Heart left ventricle (tissue), 16 donors: ENCODE data around the gene SMCO3. TPM values are rescaled to one million over a fixed set of nuclear protein-coding genes. Genes with fewer than 3 reads are reported as not detected.

Experiments
- ATAC-seq, 4 donors: fragments of 200-7000 bp; cut with Tn5 transposase; one replicate each; pipeline ENCODE4 v1.9.1; 2020 to 2022; ENCODE audit warnings: moderate library complexity in 4 of 4, mild to moderate bottlenecking in 3 of 4, moderate number of reproducible peaks in 1 of 4
- DNase-seq, 5 donors: peaks; one replicate each; pipeline ENCODE4 v3.0.0-alpha.2; 2020
- H3K27ac ChIP-seq, 12 donors: fragments of 200-600 bp; sonication (generic) in 4 of 12; one replicate each; pipeline versions ENCODE4 v1.5.0 to v1.8.0; 2016 to 2022; ENCODE audit warnings: mild to moderate bottlenecking in 2 of 12
- H3K27me3 ChIP-seq, 9 donors: fragments of 200-600 bp; sonication (generic) in 2 of 9; one replicate each; pipeline versions ENCODE4 v1.5.1 to v1.8.0; 2016 to 2022; ENCODE audit warnings: mild to moderate bottlenecking in 3 of 9
- H3K36me3 ChIP-seq, 9 donors: fragments of 200-600 bp; sonication (generic) in 2 of 9; one replicate each; pipeline versions ENCODE4 v1.5.0 to v1.8.0; 2018 to 2022; ENCODE audit warnings: mild to moderate bottlenecking in 2 of 9
- H3K4me1 ChIP-seq, 12 donors: fragments of 200-600 bp; sonication (generic) in 4 of 12; one replicate each; pipeline versions ENCODE4 v1.5.0 to v1.8.0; 2016 to 2022; ENCODE audit warnings: mild to moderate bottlenecking in 3 of 12
- H3K4me3 ChIP-seq, 12 donors: fragments of 200-600 bp; sonication (generic) in 4 of 12; one replicate each; pipeline versions ENCODE4 v1.5.0 to v1.8.0; 2017 to 2022; ENCODE audit warnings: mild to moderate bottlenecking in 9 of 12, moderate library complexity in 4 of 12
- H3K9me3 ChIP-seq, 12 donors: fragments of 200-600 bp; sonication (generic) in 4 of 12; one replicate each; pipeline versions ENCODE4 v1.5.0 to v1.8.0; 2016 to 2022; ENCODE audit warnings: mild to moderate bottlenecking in 1 of 12
- POLR2A ChIP-seq, 2 donors: fragments of 450-650 bp; IDR thresholded peaks; one replicate each; pipeline ENCODE4 v1.6.1; 2017; ENCODE audit warnings: antibody characterized with exemption in 2 of 2, mild to moderate bottlenecking in 2 of 2, moderate library complexity in 2 of 2
- WGBS, 4 donors: extraction: QIAGEN DNeasy Blood & Tissue Kit in 2 of 4; methylation state at CpG; one replicate each; pipeline versions ENCODE4 v1.1.5 to v1.1.7; 2013 to 2018; 5-methylcytosine and 5-hydroxymethylcytosine counted together
- intact Hi-C, 10 donors: fragments of 100-400 bp; cut with DNase I; formaldehyde crosslinking; loops; one replicate each; pipeline versions ENCODE4 v1.11.1 to v1.14.2; 2022
- polyA plus RNA-seq, 2 donors: library from polyadenylated mRNA; stranded (reverse); fragments of 200-250 nt; gene quantifications; one replicate each; pipeline ENCODE4 v1.2.3, GENCODE V29; 2013
- total RNA-seq, 9 donors: library from RNA; depleted of rRNA in 2 of 9; stranded (reverse); fragments of >200 nt in 2 of 9; fragmentation: NEBNext Ultra II Directional in 3 of 9; extraction: Animal tissue kit (Norgen Biotek cat#: 25700) in 3 of 9; gene quantifications; one replicate each; pipeline versions ENCODE4 v1.1.0 to v1.2.4, GENCODE V29; 2016 to 2023
- TF ChIP-seq, protein P1 (sequence below), 12 donors: fragments of 200-600 bp; sonication (generic) in 4 of 12; IDR thresholded peaks; one replicate each; pipeline versions ENCODE4 v1.5.0 to v1.8.0; 2018 to 2022; ENCODE audit warnings: antibody characterized with exemption in 12 of 12, mild to moderate bottlenecking in 5 of 12
- donor health status: ischemic (EF 13 %, LVEDD 7.1; RV severe dilation, severe dysfunction).
- donor health status: healthy with polysubstance abuse.
- donor health status: DM: no; HTN: yes; CAD: no.
- donor health status: DM: no; HTN: no; CAD: no.
- donor health status: ischemic (EF 25% LVEDD 6.9; RV normal size, moderate dysfunction).
- donor health status: ischemic (EF 25% LVEDD 5.7; RV mildly dilated, moderate dysfunction).
- donor health status: healthy.
- donor health status: DM: yes; HTN: yes; CAD: no.
- donor health status: ischemic (EF 35%, LVEDD 5.7; RV mildly dilated, moderate dysfunction).
- donor health status: nonischemic (EF 11% LVEDD 7.7; RV severe dilation, severe dysfunction).
- donor health status: DM: yes; HTN: yes; CAD: no.
- donor health status: PGD.
- donor health status: ischemic (EF 29% LVEDD 5.4; RV normal size, mild dysfunction).
- donor health status: nonischemic (EF 23%, LVEDD 6.1; RV moderate dilation, normal function).

SMCO3 gene
- total and polyA plus RNA-seq, 11 donors: 0.07 to 0.91 (median 0.17) TPM; not detected in 5

DNA sequence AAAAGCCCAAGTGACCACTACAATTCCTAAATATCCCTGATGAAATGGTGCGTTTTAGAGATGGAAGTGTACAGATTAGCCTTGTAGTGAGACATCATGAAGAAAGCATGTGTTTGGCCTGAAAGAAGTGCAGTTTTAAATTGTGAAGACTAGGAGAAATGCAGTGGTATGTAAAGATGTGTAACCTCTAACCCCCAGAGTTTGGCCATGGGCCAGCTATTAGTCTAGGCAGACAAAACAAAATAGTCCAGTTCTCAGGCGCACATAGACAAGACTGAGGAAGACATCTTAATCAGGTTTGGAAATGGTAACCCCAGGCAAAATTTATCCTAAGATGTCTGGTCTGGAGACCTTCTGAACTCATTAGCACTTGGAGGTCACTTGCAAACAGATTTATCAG is 34.1 kb downstream of the SMCO3 start:
- Histone ChIP-seq H3K4me3 (no peak overlapping the region), H3K27ac (no peak overlapping the region), H3K9me3 (no peaks in the 10 kb centered on the region), H3K27me3 (no peaks in the 10 kb centered on the region), H3K36me3 (peaks cover 0 to 13% (median 0%) of the 10 kb centered on the region in 9 donors), H3K4me1 (peaks cover 0 to 15% (median 0%) of the 10 kb centered on the region in 12 donors)
- ATAC-seq (no peak), DNase-seq (no peak)
- WGBS, 4 donors: 89 to 93% (median 91%) methylated on average over 2 of the region's 2 CpGs
- intact Hi-C loops: loop anchor here in 3 of 10 donors (5.0 to 10.0 kb wide), 4 partner anchors 62 to 1105 kb away; partner anchors contain the start of genes ART4 (in 1 of the 3) and STRAP (in 1 of the 3)
- TF ChIP-seq POLR2A (IDR thresholded peaks at IDR 0.05): no peak
- TF ChIP-seq, protein P1, sequence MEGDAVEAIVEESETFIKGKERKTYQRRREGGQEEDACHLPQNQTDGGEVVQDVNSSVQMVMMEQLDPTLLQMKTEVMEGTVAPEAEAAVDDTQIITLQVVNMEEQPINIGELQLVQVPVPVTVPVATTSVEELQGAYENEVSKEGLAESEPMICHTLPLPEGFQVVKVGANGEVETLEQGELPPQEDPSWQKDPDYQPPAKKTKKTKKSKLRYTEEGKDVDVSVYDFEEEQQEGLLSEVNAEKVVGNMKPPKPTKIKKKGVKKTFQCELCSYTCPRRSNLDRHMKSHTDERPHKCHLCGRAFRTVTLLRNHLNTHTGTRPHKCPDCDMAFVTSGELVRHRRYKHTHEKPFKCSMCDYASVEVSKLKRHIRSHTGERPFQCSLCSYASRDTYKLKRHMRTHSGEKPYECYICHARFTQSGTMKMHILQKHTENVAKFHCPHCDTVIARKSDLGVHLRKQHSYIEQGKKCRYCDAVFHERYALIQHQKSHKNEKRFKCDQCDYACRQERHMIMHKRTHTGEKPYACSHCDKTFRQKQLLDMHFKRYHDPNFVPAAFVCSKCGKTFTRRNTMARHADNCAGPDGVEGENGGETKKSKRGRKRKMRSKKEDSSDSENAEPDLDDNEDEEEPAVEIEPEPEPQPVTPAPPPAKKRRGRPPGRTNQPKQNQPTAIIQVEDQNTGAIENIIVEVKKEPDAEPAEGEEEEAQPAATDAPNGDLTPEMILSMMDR (IDR thresholded peaks at IDR 0.05): no peak

DNA sequence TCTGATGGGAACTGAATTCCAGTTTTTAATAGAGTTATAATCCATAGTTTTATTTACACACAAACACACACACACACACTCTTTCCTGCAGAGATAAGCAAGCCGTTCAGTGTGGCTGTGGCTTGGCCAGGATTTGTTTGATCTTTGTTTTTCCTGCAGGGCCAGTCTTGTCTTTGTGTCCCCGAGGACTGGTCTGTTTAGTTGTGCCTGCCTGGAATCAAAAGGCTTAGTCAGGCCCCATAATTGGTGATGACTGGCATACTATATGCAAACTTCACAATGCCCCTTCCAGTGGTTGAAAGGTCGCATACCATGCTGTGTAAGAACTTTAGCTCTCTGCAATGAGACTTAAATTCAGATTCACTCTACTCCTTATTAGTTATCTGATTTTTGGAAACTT is 36.7 kb downstream of the SMCO3 start:
- ATAC-seq: no peak

DNA sequence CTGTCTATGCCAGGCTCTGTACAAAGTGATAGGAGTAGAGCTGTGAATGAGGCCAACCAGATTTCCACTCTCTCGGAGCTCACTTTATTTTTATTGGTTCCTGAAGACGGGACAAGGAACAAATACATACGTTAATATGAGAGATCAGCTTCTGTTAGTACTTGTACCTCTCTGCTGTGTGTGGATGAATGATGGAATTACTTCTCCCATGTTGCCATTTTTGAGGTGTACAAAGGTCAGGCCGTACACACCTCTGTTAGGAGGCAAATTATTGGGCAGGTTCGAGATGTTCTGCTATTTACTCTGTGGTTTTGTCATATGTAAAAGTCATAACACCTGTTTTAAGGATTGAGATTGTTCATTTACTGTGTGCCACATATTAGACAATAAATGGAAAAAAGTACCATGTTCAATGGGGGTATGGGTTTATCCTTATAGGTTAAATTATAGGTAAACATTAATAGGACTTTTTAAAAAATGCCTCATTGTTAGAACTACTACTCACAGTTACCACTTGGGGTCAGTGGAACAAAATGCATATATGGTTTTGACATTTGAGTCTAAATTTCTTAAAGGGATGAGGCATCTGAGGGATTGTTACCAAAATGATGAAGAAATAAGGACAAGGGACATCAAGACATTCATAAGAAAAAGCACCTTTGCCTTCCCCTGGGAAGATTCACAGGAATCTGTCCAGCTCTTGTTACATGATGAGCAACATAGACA is 37.6 kb downstream of the SMCO3 start:
- no peak for ATAC-seq
- Histone ChIP-seq H3K36me3 (no peaks in the 10 kb centered on the region), H3K4me3 (peak overlapping the region in 6 of 12 donors; percentile 68 to 89 (median 82)), H3K4me1 (peaks cover 0 to 26% (median 7%) of the 10 kb centered on the region in 12 donors), H3K27me3 (no peaks in the 10 kb centered on the region), H3K27ac (peak overlapping the region in 8 of 12 donors; percentile 87 to 98 (median 90)), H3K9me3 (no peaks in the 10 kb centered on the region)
- DNase-seq: no peak
- 82 to 85% (median 83%) methylated on average over 5 of the region's 5 CpGs for WGBS, 4 donors
- intact Hi-C loops: loop anchor here in 3 of 10 donors (5.0 to 10.0 kb wide), 4 partner anchors 66 to 1108 kb away; partner anchors contain the start of genes ART4 (in 1 of the 3) and STRAP (in 1 of the 3)
- TF ChIP-seq, protein P1 (IDR thresholded peaks at IDR 0.05): peak in 2 of 12 donors; percentile 8 to 14
- TF ChIP-seq POLR2A (IDR thresholded peaks at IDR 0.05): no peak

More for the DNA sequence above, 36.7 kb downstream of the SMCO3 start:
- 52 to 63% (median 53%) methylated on average over 3 of the region's 3 CpGs for WGBS, 4 donors
- Histone ChIP-seq H3K4me3 (no peak overlapping the region), H3K4me1 (peaks cover 0 to 20% (median 5%) of the 10 kb centered on the region in 12 donors), H3K27me3 (no peaks in the 10 kb centered on the region), H3K9me3 (no peaks in the 10 kb centered on the region), H3K36me3 (no peaks in the 10 kb centered on the region), H3K27ac (peak overlapping the region in 1 of 12 donors; percentile 3)
- intact Hi-C loops: loop anchor here in 3 of 10 donors (5.0 to 10.0 kb wide), 4 partner anchors 65 to 1108 kb away; partner anchors contain the start of genes ART4 (in 1 of the 3) and STRAP (in 1 of the 3)
- no peak for TF ChIP-seq POLR2A (IDR thresholded peaks at IDR 0.05)
- TF ChIP-seq, protein P1 (IDR thresholded peaks at IDR 0.05): no peak
- DNase-seq: no peak

DNA sequence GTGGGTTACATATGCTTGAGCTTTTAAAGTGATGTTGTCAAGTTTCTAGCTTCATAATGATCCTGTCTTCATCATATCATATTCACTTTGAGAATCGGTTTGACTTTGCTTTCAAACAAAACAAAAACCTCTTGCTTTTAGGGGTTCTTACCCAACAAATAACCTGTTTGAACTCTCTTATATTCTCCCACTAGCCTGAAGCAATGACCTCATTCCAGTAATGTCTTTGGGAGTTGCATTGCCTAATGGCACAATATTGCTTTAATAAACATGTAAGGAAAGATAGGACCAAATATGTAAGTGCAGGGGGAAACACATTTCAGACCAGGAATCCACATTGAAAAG is 38.4 kb downstream of the SMCO3 start:
- peak overlapping the region; percentile 56 to 89 (median 79) for H3K4me3 ChIP-seq
- no peak for ATAC-seq
- H3K4me1 ChIP-seq: peaks cover 0 to 26% (median 9%) of the 10 kb centered on the region in 12 donors
- no peaks in the 10 kb centered on the region for H3K36me3 ChIP-seq
- intact Hi-C loops: loop anchor here in 4 of 10 donors (2.0 to 10.0 kb wide), 5 partner anchors 27 to 1109 kb away; partner anchors contain the start of genes C12orf60 (in 3 of the 4), WBP11 (in 3 of the 4), ART4 (in 1 of the 4) and STRAP (in 1 of the 4)
- H3K27ac ChIP-seq: peak overlapping the region; percentile 85 to 98 (median 90)
- no peak for DNase-seq
- TF ChIP-seq, protein P1 (IDR thresholded peaks at IDR 0.05): no peak
- no peak for TF ChIP-seq POLR2A (IDR thresholded peaks at IDR 0.05)
- no peaks in the 10 kb centered on the region for H3K9me3 ChIP-seq
- H3K27me3 ChIP-seq: no peaks in the 10 kb centered on the region
- 52 to 72% (median 64%) methylated on average over 1 of the region's 1 CpG for WGBS, 4 donors
